Epithelial cell of esophagus (primary cell): ENCODE measurements around the gene MTNR1B.

Experiments used
- DNase-seq: peaks from one replicate; pipeline ENCODE4 v3.0.0; 2010; ENCODE audit warnings: low read depth
- H3K4me3 ChIP-seq: 2 replicates; pipeline ENCODE4 v1.5.1; 2011; ENCODE audit warnings: mild to moderate bottlenecking, low read length, control low read depth
- CTCF ChIP-seq: IDR thresholded peaks from 2 replicates; pipeline ENCODE4 v1.5.1; 2011; ENCODE audit warnings: low read depth, mild to moderate bottlenecking, low read length, control low read depth, inconsistent platforms; ENCODE audit not compliant: insufficient read depth; ENCODE audit errors: missing control alignments

Gene MTNR1B

GRCh38 chr11:92969634-92970347, at the start of gene MTNR1B:
TSS of gene MTNR1B (plus strand) at chr11:92969651. CDS start at chr11:92969726, 75 bp downstream.
- TF ChIP-seq CTCF: no peak
- H3K4me3 ChIP-seq: no peak within 1 kb of the TSS

DNA sequence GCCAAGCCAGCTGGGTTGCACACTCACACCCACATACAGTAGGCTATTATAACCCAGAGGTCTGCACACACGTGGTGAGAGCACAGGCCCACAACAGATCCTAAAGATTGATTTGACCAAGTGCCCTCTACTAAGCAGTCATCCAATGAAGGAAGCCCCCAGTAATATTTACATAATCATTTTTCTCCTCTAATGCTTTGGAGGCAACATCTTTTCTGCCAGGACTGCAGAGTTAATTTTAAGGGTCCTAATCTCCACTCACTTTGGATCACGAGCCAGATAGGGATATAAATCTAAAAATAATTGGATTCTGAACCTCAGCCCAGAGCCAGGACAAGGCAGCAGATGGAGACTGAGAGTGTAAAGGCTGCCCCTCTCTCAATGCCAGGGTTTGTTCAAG, 49.1 kb upstream of the MTNR1B start:
- no peak for TF ChIP-seq CTCF
- H3K4me3 ChIP-seq: no peak overlapping the region
- no peak for DNase-seq

More at GRCh38 chr11:92969634-92970347, at the start of gene MTNR1B:
- DNase-seq: no peak

DNA sequence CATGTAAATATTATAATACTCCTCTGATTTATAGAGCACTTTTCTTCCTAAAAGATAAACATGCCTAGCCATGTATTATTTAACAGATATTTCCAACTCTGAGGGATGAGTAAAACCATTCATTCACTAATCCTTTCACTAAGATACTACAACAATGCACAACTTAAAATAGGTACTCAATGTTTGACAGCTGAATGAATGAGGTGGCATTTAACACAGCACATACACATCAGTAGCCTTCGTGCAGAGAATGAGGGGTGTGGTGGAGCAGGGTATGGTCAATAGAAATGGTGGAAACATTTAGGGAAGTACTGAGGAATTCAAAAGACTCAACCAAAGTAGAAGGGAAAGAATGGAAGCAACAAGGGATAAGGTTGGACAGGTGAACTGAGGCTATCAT, 46.7 kb upstream of the MTNR1B start:
- no peak overlapping the region for H3K4me3 ChIP-seq
- TF ChIP-seq CTCF: no peak
- no peak for DNase-seq

GRCh38 chr11:92929246-92929645, 40.2 kb upstream of the MTNR1B start:
- DNase-seq: peak; percentile 61
- H3K4me3 ChIP-seq: no peak overlapping the region
- no peak for TF ChIP-seq CTCF

DNA sequence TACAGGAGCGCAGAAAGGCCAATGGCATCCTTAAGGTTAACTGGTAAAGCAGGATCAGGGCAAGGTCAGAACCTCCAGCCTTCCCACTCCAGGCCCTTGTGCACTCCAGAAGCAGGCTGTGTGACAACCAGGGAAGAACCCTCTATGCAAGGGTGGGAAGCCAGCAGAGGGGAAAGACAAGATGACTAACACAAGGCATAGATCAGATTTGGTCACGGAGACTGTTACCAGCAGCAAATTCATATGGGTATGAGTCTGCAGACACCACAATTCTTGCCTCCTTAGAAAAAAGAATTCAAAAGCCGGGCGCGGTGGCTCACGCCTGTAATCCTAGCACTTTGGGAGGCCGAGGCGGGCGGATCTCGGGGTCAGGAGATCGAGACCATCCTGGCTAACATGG, 39.8 kb upstream of the MTNR1B start:
- no peak overlapping the region for H3K4me3 ChIP-seq
- DNase-seq: no peak
- TF ChIP-seq CTCF: no peak

- TF ChIP-seq CTCF: no peak
- H3K4me3 ChIP-seq: no peak overlapping the region
- DNase-seq: peak; percentile 33
Observed at GRCh38 chr11:92931746-92932422, 37.6 kb upstream of the MTNR1B start.
